ENCODE results near the gene GBA3. TPM values are rescaled to one million over a fixed set of nuclear protein-coding genes. Genes with fewer than 3 reads are reported as not detected.

The GBA3 gene
- total and polyA plus RNA-seq, 2 donors (not counting 3 experiments of a cell fraction or from before 2014, with no cell fraction given): not detected

DNA sequence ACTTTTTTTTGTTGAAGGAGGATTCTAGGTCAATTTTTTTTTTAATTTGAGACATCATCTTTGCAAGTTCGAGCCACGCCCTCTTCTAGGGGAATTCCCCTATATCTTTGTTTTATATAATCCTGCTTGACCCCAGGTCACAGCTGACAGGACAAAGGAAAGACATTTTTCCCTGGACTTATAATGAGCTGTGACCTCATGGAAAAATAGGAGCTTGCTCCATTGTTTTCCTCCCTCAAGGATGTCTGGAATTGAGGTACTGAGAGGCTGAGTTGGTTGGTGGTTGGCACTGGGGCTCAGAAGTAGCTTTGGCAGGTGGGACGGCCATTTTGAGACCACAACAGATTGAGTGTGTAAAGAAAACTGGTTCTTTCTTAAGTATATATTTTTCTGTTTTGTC is 49.0 kb downstream of the GBA3 start:
- ChIA-PET CTCF (no interaction called here), POLR2A (no interaction called here)
- no peaks in the 10 kb centered on the region for H3K27me3 ChIP-seq (ENCODE audit: control insufficient read depth in 2 of 2, insufficient read depth in 2 of 2, low read length in 2 of 2)
- H3K79me2 ChIP-seq (ENCODE audit: control insufficient read depth, insufficient read depth, low read length): no peaks in the 10 kb centered on the region
- no peak overlapping the region for H3K4me2 ChIP-seq (ENCODE audit: insufficient read depth, low read length)
- H3K27ac ChIP-seq (ENCODE audit: insufficient read depth, low read depth, low read length): no peak overlapping the region
- H3K4me1 ChIP-seq (ENCODE audit: control insufficient read depth, extremely low read depth, insufficient read depth, low read length): no peaks in the 10 kb centered on the region
- TF ChIP-seq CTCF (IDR thresholded peaks at IDR 0.05; ENCODE audit: extremely low read depth in 1 of 2, insufficient read depth in 1 of 2, low read depth in 1 of 2, low read length in 2 of 2) (no peak), JUN (IDR thresholded peaks at IDR 0.05; ENCODE audit: borderline replicate concordance, insufficient read depth, insufficient read length, low read depth) (no peak)
- dilution Hi-C loops (cut with MboI; ENCODE audit: extremely low pct_ligation_motif_present, low sequenced_read_pairs): no loop called here
- no peaks in the 10 kb centered on the region for H3K9me3 ChIP-seq (replicated peaks; ENCODE audit: control insufficient read depth, insufficient read depth, low read length)
- no peaks in the 10 kb centered on the region for H3K9me1 ChIP-seq (replicated peaks; ENCODE audit: control insufficient read depth, extremely low read depth, insufficient read depth, low read length)
- H4K20me1 ChIP-seq (replicated peaks; ENCODE audit: control insufficient read depth, extremely low read depth, insufficient read depth, low read length): no peaks in the 10 kb centered on the region
- no peaks in the 10 kb centered on the region for H3K36me3 ChIP-seq (ENCODE audit: control insufficient read depth in 2 of 2, extremely low read depth in 1 of 2, insufficient read depth in 2 of 2, low read length in 2 of 2)
- intact Hi-C loops (cut with micrococcal nuclease): no loop called here
- no peak for FAIRE-seq
- DNase-seq (ENCODE audit: low read depth, low spot score): no peak
- H3K4me3 ChIP-seq (replicated peaks in 1 of 3; ENCODE audit: insufficient read depth in 1 of 3, low read depth in 1 of 3, low read length in 3 of 3): no peak overlapping the region
- H2AFZ ChIP-seq (ENCODE audit: low read depth, low read length): no peak overlapping the region
- no TSS peak for BruUV-seq (replicated peaks)
- no peak overlapping the region for H3K9ac ChIP-seq (replicated peaks; ENCODE audit: extremely low read depth, insufficient read depth, low read length)

DNA sequence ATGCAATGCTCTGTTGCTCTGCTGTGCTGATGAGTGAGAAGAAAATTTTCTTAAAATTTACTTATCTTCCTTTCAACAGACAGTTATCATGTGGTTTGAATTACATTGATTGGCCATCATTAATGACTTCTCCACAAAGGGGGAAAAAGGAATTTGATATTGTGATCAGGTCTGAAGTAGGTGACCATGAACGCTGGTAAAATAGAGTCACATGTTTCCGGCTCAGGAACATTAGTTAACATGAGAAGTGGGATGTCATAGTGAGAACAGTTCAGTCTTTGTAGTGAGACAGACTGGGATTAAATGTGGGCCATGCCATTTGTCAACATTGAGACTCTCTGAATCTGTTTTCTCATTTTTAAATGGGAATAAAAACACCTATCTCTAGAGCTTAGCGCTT is 50.6 kb downstream of the GBA3 start:
- H3K9me1 ChIP-seq (replicated peaks; ENCODE audit: control insufficient read depth, extremely low read depth, insufficient read depth, low read length): no peaks in the 10 kb centered on the region
- H3K4me1 ChIP-seq (ENCODE audit: control insufficient read depth, extremely low read depth, insufficient read depth, low read length): no peaks in the 10 kb centered on the region
- no TSS peak for BruUV-seq (replicated peaks)
- H3K27ac ChIP-seq (ENCODE audit: insufficient read depth, low read depth, low read length): no peak overlapping the region
- no peak overlapping the region for H2AFZ ChIP-seq (ENCODE audit: low read depth, low read length)
- ChIA-PET POLR2A (no interaction called here), CTCF (no interaction called here)
- dilution Hi-C loops (cut with MboI; ENCODE audit: extremely low pct_ligation_motif_present, low sequenced_read_pairs) (no loop called here), intact Hi-C loops (cut with micrococcal nuclease) (no loop called here)
- no peaks in the 10 kb centered on the region for H3K36me3 ChIP-seq (ENCODE audit: control insufficient read depth in 2 of 2, extremely low read depth in 1 of 2, insufficient read depth in 2 of 2, low read length in 2 of 2)
- DNase-seq (ENCODE audit: low read depth, low spot score) (no peak), FAIRE-seq (no peak)
- H3K27me3 ChIP-seq (ENCODE audit: control insufficient read depth in 2 of 2, insufficient read depth in 2 of 2, low read length in 2 of 2): no peaks in the 10 kb centered on the region
- H3K79me2 ChIP-seq (ENCODE audit: control insufficient read depth, insufficient read depth, low read length): no peaks in the 10 kb centered on the region
- H3K9ac ChIP-seq (replicated peaks; ENCODE audit: extremely low read depth, insufficient read depth, low read length): no peak overlapping the region
- no peaks in the 10 kb centered on the region for H4K20me1 ChIP-seq (replicated peaks; ENCODE audit: control insufficient read depth, extremely low read depth, insufficient read depth, low read length)
- no peaks in the 10 kb centered on the region for H3K9me3 ChIP-seq (replicated peaks; ENCODE audit: control insufficient read depth, insufficient read depth, low read length)
- no peak overlapping the region for H3K4me3 ChIP-seq (replicated peaks in 1 of 3; ENCODE audit: insufficient read depth in 1 of 3, low read depth in 1 of 3, low read length in 3 of 3)
- no peak for TF ChIP-seq POLR2A (IDR thresholded peaks at IDR 0.05; ENCODE audit: low read depth, low read length)
- no peak overlapping the region for H3K4me2 ChIP-seq (ENCODE audit: insufficient read depth, low read length)

Measured in endothelial cell of umbilical vein (primary cell).